Measurements from ENCODE around the gene ZBED6. TPM values are rescaled to one million over a fixed set of nuclear protein-coding genes. Genes with fewer than 3 reads are reported as not detected.
A peak's percentile ranks its signal among the peaks of the same experiment; 100 is the strongest.

The ZBED6 gene
- total RNA-seq, 1 donor from 2014 or later: 19.6 TPM

DNA sequence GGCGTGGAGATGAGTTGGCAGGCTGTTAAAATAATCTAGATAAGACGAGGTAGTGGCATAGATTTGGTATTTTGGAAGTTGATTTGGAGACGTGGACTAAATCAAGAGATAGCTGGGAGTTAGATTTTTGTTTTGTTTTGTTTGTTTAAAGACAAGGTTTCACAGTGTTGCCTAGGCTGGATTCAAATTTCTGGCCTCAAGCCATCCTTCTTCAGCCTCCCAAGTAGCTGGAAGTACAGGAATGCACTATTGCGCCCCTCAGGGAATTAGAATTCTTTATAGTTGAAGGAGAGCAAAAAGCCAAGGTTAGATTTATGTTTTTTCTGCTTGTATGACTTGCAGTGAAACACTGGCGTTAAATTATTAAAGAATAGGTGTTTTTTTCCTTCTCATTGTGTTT is 43.7 kb downstream of the ZBED6 start:
- peak; percentile 29 for DNase-seq (ENCODE audit: low read depth)

GRCh38 chr1:203840208-203840808 is 44.9 kb downstream of the ZBED6 start:
- no peak for DNase-seq (ENCODE audit: low read depth)

GRCh38 chr1:203842559-203842876 is 47.1 kb downstream of the ZBED6 start:
- no peak for DNase-seq (ENCODE audit: low read depth)

DNA sequence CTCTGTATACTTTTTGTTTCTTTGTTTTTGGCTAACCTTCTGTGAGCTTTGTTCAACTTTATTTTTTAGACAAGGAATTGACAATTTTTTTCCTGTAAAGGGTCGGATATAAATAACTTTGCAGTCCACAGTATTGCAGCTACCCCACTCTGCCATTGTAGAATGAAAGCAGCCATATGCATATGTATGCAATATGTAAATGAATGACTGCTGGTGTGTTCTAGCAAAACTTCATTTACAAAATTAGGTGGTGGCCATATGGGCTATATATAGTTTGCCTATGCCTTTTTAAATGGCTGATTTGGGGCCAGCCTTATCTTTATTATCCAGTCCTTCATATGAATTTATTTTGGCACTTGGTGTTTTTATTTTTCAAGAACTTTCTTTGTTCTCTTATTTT is 48.0 kb downstream of the ZBED6 start:
- DNase-seq (ENCODE audit: low read depth): no peak

Other genes starting within 250 kb of the ZBED6 start
- 13.9 and 17.5 TPM in 2 replicates for gene ATP2B4, start 168.8 kb upstream of the ZBED6 start, total RNA-seq
- gene LAX1, start 30.4 kb upstream of the ZBED6 start, total RNA-seq: not detected in 2 replicates
- 100 and 103 TPM in 2 replicates for gene ZC3H11A, start within 50 bp of the ZBED6 start, total RNA-seq
- gene SNRPE, start 66.0 kb downstream of the ZBED6 start, total RNA-seq: 38.8 and 50.6 TPM in 2 replicates